ENCODE results near the gene GPC6. TPM values are rescaled to one million over a fixed set of nuclear protein-coding genes. Genes with fewer than 3 reads are reported as not detected.

The GPC6 gene
- total RNA-seq, 1 donor from 2014 or later: 18.7 TPM

DNA sequence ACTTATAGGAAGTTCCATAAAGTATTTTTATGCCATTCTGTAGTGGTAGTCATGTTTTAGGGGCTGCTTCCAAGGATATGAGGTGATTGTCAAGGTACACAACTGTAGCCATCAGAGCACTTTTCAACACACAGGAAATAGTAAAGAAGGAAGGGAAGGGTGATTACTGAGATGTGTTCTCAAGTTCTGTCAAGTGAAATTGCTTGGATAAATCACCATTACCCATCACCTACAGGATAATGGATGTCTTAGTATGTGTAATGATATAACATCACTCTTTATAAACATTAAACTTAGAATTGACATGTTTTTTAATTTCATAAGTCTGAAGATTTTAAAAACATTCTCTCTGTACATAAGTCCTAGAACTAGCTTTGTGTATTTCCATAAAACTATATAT is 765.0 kb downstream of the GPC6 start:
- DNase-seq (ENCODE audit: low read depth): no peak
- TF ChIP-seq, protein P1, sequence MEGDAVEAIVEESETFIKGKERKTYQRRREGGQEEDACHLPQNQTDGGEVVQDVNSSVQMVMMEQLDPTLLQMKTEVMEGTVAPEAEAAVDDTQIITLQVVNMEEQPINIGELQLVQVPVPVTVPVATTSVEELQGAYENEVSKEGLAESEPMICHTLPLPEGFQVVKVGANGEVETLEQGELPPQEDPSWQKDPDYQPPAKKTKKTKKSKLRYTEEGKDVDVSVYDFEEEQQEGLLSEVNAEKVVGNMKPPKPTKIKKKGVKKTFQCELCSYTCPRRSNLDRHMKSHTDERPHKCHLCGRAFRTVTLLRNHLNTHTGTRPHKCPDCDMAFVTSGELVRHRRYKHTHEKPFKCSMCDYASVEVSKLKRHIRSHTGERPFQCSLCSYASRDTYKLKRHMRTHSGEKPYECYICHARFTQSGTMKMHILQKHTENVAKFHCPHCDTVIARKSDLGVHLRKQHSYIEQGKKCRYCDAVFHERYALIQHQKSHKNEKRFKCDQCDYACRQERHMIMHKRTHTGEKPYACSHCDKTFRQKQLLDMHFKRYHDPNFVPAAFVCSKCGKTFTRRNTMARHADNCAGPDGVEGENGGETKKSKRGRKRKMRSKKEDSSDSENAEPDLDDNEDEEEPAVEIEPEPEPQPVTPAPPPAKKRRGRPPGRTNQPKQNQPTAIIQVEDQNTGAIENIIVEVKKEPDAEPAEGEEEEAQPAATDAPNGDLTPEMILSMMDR (conservative IDR thresholded peaks at IDR 0.05; ENCODE audit: low read depth, low read length): no peak
- no peak overlapping the region for H3K4me3 ChIP-seq (ENCODE audit: low read depth, low read length)

DNA sequence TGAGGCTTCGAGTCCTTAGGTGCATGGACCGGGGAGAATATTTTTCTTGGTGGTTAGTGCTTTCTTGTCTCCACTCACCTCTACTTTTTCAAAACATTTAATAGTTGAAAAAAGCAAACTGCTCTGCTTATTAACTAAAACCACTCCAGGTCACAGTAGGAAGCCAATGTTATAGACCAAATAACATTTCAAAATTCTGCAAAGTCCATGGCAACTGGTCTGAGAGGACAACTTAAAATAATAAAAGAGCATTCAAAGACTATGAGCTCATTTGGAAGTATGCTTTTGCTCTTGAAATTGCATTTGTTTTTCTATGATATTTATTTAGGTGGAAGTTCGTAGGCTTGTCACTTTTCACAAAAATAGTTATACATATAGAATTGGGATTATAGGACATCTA is 769.9 kb downstream of the GPC6 start:
- TF ChIP-seq, protein P1 (conservative IDR thresholded peaks at IDR 0.05; ENCODE audit: low read depth, low read length): no peak
- no peak for DNase-seq (ENCODE audit: low read depth)
- H3K4me3 ChIP-seq (ENCODE audit: low read depth, low read length): no peak overlapping the region

DNA sequence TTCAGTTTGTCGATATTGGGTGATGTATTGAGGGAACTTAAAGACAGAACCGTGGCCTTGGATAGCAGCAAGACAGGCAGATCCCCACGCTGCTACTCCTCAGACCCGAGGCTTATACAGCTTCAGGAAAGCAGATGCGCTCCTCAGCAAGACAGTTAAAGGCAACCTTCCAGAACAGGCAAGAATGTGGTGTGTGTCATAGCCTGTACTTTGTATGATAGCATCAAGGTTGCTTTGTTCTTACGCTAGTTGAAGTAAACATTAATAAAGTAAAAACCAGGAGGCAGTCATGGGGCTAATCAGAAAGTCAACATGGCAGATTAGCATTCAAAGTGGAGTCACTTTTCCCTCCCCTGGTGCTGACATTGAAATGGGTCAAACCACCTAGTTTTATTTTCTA is 779.7 kb downstream of the GPC6 start:
- no peak for DNase-seq (ENCODE audit: low read depth)
- no peak overlapping the region for H3K4me3 ChIP-seq (ENCODE audit: low read depth, low read length)
- TF ChIP-seq, protein P1 (conservative IDR thresholded peaks at IDR 0.05; ENCODE audit: low read depth, low read length): no peak

DNA sequence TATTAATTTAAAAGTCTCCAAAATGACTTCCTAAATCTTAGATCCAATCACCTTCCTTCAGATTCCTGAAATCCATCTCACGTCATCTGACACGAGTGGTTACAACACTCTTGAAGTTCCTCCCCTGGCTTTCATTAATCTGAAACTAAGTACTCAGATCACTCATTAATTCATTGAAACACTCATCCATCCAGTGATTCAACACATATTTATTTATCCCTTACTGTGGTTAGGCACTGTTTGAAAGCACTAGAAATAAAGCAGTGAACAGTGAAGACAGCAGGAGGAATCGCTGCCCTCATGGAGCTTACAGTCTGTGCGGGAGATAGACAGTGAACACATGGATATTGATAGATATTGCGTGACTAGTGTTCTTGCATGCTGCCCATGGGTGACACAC is 780.5 kb downstream of the GPC6 start:
- peak; percentile 25 for DNase-seq (ENCODE audit: low read depth)
- TF ChIP-seq, protein P1 (conservative IDR thresholded peaks at IDR 0.05; ENCODE audit: low read depth, low read length): no peak
- no peak overlapping the region for H3K4me3 ChIP-seq (ENCODE audit: low read depth, low read length)

DNA sequence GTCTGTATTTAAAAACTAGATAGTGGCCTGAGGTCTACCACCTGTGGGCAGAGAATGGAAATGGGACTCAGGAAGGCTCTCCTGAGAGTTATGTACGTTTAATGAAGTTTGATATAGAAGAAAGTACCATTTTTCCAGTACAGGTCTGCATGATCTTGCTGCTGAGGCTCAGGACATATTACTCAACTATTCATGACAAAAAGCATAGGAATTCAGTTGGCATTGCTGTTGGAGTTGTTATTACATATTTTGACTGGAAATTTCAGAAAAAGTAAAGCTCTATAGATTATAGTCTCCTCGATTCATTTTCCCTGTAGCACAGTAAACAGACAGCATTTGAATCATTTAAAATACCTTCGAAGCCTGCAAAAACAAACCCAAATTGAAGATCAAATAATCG is 783.1 kb downstream of the GPC6 start:
- TF ChIP-seq, protein P1 (conservative IDR thresholded peaks at IDR 0.05; ENCODE audit: low read depth, low read length): no peak
- H3K4me3 ChIP-seq (ENCODE audit: low read depth, low read length): no peak overlapping the region
- DNase-seq (ENCODE audit: low read depth): no peak

DNA sequence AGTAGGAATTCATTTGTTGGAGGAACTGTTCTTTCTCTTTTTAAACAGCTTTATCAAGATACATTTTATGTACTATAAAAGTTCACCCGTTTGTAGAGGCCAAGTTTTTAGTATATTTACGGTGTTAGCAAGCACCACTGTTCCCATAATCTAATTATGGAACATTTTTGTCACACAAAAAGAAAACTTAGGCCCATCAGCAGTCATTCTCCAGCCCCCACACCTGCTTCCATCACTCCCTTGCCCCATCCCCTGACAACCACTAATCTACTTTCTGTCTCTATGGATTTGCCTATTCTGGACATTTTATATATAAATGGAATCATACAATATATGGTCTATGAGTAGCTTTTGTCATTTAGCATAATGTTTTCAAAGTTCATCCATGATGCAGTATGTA is 787.9 kb downstream of the GPC6 start:
- DNase-seq (ENCODE audit: low read depth): no peak
- TF ChIP-seq, protein P1 (conservative IDR thresholded peaks at IDR 0.05; ENCODE audit: low read depth, low read length): no peak
- H3K4me3 ChIP-seq (ENCODE audit: low read depth, low read length): no peak overlapping the region

DNA sequence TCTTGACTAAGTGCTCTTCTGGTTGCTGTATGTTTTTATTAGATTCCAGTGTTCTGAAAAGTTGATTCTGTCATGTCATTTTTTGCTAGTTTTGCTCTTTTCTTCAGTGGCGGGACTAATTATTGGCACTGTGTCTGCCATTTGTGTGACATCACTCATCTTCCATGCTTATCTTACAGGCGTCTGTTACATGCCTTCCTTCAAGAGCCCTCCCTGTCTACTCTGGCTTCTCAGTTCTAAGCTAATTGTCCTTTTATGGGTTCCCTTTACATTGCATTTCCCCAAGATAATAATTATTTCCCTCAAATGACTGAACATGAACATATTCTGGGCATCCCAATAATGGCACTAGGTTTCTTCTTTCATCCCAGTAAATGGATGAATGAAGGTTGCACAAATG is 793.8 kb downstream of the GPC6 start:
- DNase-seq (ENCODE audit: low read depth): no peak
- TF ChIP-seq, protein P1 (conservative IDR thresholded peaks at IDR 0.05; ENCODE audit: low read depth, low read length): no peak
- no peak overlapping the region for H3K4me3 ChIP-seq (ENCODE audit: low read depth, low read length)

All from epithelial cell of proximal tubule (primary cell).